Globus pallidus (tissue), 1 donor: ENCODE measurements around the gene SH3RF3.
A peak's percentile ranks its signal among the peaks of the same experiment; 100 is the strongest.
"Not testable (repeated sequence)": the region's sequence is repeated elsewhere in the genome, so short reads cannot be mapped to it uniquely, and the experiment has no call there.

Experiments
- DNase-seq: peaks from one replicate; pipeline ENCODE4 v3.0.0-alpha.2; 2015; ENCODE audit warnings: low spot score

SH3RF3 gene

DNA sequence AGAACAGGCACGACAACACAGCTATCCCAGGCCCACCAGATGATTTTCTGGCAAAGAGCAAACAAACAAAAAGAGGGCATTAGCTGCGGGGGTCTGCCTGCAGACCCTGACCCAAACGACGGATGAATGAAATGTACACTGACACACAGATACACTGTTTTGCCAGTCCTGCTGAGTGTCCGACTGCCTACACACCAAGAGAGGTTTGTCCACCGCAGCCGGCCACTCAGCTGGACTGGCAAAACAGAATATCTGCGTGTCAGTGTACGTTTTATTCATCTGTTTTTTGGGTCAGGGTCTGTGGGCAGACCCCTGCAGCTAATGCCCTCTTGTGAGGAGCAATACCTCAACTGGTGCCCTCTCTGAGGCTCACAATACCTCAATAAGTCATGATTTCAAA is 10.7 kb upstream of the SH3RF3 start:
- no peak for DNase-seq

DNA sequence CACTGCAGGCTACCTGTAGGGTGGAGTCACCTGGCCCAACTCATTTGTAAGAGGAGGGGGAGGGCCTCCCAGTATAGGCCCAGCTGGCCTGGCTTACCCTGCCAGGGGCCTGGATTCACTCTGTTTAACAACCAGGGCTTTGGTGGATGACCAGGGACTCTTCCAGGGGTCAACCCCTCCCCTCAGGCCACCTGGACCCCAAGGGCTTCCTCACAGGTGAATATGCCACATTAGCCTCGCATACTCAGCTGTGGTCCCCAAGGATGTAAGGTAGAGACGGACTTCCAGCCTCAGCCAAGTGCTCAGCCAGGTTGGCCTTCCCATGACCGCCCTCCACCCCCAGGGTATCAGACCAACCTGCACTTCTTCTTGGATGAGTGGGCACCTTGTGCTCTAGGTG is 8.8 kb upstream of the SH3RF3 start:
- no peak for DNase-seq

DNA sequence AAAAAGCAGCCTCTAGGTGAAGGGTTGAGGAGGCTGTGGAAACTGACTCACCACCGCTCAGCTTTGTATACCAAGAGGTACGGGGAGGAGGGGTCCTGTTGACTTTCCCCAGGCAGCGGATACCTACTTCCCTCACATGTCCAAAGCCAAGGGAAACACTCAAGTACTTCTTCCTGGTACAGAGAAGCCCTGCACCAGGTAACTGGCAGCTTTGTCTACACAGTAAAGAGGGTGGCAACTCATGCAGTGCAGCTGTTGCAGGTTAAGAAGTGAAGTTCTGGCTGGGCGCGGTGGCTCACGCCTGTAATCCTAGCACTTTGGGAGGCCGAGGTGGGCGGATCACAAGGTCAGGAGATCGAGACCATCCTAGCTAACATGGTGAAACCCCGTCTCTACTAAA is 8.3 kb upstream of the SH3RF3 start:
- DNase-seq: not testable (repeated sequence)

DNA sequence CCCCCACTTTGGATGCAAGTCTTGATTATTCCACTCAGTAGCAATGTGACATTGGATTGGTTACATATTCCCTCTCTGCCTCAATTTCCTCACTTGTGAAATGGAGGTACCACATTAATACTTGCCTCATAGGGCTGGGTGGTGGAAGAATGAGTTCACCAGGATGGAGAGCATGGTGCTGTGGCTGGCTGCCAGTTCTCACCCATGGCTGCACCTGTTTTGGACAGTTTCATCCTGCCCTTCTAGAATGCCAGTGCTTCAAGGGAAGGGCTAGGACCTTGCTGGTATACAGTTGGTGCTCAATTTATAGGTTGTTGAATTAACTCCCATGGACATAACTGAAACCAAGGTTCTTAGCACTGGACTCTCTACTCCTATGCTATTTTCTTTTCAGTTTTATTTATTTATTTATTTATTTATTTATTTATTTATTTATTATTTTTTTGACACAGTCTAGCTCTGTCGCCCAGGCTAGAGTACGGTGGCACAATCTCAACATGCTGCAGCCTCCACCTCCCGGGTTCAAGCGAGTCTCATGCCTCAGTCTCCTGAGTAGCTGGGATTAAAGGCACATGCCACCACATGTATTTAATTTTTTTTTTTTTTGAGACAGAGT is 5.3 kb upstream of the SH3RF3 start:
- no peak for DNase-seq

DNA sequence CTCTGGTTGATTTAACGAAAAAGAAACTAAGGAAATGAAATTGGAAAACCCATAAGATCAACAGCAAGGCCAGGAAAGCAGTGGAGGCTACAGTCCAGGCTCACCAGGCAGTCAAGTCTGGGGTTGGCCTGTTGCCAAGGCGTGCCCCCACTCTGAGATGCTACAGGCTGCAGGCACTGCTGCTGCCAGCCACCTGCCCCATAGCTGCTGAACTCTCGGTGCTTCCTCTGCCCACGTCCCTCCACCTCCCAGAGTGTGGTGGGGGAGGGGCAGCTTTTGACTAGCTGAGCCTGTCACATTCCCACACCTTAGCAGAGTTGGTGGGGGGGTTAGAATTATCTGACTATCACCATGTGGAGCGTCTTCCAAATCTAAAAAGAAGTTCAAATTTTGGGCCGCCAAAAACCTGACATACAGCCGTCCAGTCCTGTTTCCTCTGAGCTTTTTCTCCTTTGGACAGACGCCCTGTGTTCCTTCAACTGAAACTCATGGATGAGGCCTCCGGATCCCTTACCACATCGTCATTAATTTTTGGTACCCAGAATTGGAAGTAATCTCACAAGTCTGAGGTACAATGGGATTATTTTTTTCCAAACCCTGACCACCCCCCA is 3.9 kb upstream of the SH3RF3 start:
- no peak for DNase-seq

DNA sequence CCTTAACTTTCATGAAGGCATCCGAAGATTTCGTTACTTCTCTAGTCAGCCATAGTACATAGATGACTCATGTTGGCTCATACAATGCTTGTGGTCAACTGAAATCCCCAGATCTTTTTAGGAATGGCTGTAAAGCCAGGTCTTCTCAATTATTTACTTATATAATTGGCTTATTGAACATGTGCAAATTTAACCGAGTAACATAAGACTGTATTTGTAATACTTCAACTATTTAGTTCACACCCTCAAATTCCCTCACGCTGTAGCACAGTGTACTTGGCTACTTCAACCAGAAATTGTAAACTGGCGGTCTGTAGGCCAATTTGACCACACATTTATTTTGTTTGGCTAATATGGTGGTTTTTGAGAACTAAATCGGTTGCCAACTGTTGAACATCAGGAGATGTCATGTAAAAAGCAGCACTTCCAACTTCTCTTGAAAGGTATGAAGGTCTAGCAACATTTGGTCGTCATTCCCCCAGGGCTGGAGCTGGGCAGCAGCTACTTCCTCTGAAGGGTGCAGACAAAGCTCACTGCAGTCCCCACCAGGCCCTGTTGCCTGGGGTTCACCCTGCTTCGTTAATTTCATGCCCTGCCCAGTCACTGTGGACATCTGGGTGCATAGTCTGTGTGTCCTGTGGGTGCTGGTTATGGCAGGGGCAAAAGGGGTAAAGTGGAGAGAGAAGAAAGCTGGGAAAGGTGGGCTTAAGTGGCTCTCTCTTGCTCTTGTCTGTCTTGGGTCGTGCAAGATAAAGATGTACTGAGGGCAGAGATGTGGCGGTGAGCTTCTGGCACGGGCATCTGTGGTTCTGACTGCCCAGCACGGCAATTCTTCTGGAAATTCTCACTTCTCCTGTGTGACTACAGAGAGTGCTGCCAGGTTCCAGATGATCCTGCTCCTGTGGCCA is 3.2 kb upstream of the SH3RF3 start:
- no peak for DNase-seq

DNA sequence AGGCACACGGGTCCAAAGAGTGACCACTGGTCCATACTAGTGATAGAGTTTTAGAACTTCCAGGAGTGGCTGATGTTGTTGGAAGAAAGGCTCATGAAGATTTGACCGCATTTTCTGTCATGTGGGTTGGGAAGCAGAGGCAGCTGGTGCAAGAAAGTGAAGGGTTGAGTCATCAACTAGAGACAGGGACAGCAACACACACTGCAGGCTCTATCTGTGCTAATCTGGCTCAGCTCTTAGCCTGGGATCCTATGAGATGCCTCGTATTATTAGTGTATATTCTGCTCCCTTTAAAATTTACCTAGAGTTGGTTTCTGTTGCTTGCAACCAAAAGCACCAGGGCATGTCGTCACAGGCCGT is 2.5 kb upstream of the SH3RF3 start:
- DNase-seq: no peak

DNA sequence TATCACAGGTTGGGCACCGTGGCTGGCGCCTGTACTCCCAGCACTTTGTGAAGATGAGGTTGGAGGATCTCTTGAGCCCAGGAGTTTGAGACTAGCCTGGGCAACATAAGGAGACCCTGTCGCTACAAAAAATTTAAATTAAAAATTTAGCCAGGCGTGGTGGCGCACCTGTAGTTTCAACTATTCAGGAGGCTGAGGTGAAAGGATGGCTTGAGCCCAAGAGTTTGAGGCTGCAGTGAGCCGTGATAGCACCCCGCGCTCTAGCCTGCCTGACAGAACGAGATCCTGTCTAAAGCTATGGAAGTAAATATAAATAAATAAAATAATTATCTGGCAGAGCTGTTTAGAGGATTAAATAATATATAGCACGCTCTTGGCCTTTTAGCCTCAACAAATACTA is 1.4 kb upstream of the SH3RF3 start:
- no peak for DNase-seq

DNA sequence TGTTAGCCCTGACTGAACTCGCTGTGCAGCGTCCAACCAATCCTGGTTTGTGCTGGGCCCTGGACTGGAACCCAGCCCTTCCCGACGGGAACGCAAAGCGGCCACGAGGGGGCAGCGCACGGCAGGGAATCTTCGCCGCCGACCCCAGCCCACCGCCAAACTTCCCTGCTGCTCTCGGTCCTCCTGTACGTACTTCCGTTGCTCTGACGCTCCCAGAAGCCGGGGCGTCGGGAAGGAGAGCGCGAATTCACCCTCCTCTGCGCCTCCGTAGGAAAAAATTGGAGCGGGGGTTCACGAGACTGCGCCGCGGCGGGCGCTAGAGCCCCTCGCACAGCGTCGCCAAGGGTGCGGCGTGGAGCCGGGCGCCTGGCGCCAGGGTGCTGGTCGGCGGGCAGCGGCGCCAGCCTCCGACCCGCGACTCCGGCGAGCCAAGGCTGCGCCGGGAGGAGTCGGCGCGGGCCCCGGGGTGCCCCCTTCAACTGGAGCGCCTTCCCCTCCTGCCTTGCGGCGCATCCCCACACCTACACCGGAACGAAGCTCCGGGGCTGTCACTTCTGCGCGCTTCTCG is 873 bp upstream of the SH3RF3 start:
- DNase-seq: peak; percentile 50

DNA sequence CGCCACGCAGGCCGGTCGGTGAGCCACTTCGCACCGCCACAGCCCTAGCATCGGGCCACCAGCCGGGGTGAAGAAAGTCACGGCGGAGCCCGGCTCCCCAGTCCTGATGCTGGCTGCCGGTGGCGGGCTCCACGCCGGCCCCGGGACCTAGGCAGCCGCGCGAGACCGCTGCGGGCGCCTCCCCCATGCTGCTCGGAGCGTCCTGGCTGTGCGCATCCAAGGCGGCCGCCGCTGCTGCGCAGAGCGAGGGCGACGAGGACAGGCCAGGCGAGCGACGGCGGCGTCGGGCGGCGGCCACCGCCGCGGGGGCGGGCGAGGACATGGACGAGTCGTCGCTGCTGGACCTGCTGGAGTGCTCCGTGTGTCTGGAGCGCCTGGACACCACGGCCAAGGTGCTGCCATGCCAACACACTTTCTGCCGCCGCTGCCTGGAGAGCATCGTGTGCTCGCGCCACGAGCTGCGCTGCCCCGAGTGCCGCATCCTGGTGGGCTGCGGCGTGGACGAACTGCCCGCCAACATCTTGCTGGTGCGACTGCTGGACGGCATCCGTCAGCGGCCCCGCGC is 433 bp downstream of the SH3RF3 start:
- no peak for DNase-seq

DNA sequence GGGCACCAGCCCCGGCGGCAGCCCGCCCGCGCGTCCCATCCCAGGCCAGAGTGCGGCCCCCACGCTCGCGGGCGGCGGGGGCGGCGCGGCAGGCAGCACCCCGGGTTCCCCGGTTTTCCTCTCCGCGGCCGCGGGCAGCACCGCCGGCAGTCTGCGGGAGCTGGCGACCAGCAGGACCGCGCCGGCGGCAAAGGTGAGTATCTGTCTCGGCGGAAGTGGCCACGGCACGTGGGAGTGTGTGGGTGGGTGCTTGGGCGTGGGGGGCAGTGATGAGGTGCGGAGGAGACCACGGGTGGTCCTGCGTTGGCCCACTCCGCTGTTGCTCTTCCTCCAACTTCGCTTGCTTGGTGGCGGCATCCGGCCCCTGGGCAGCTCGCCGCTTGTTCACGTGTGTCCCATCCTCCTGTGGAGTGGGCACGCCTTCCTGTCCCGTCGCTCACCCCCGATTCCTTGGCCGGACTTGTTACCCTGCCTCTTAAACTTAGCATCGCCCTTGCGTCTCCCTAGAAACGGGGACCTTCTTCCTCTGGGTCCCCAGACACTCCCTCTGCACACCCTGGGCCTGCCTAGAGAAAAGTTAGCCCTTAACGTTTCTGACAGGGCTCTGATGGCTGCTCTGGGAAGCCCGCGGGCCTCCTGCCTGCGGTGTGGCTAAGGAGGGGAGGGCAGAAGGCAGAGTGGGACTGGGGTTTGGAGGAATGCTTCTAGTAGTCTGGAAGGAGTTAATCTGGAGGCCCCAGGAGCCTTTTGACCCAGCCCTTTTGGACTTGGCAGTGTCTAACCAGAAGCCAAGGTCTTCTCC is 1.1 kb downstream of the SH3RF3 start:
- no peak for DNase-seq

DNA sequence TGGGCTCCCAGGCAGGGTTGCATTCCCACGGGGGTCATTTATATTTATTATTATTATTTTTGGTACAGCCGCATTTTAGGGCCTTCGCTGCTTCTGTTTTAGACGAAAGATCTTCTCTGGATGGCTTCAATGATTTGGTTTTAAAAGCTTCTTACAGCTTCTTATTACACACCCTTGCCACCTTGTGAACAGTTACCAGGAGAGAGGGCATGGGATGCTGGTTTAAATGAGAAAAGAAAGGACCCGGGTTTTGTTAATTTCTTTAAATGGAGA is 1.7 kb downstream of the SH3RF3 start:
- no peak for DNase-seq

DNA sequence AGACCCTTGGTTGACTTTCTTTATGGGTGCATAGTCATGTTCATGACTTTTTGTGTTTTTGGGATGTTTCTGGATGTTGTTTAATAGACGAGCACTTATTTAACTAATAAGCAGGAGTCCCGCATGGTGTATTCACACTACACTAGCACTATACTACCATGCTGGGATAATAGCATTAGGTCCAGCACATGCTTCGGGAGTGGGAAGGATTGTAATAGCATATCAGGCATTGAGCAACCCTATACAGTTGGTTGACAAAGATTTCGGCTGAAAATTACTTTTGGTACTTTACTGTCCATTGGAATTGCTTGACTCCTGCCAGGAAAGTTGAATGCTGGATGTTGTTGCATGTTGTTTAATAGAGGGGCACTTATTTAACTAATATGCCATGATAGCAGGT is 2.8 kb downstream of the SH3RF3 start:
- no peak for DNase-seq

DNA sequence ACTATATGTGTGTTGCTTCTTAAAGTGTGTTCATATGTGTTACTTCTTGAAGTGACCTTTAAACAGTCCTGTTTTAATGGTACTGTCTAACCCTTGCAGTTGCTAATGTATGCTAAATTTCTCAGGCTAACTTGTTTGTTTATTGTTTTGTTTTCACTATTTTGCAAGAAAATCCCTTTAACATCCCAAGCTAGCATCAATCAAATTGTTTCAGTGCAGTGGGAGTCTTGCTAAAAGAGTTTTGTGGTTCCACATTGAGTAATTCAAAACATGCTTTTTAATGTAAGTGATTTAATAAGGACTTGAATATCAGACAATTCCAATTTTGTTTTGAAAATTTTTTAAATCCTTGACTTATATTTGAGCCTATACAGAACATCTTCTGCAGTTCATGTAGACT is 3.6 kb downstream of the SH3RF3 start:
- DNase-seq: no peak

DNA sequence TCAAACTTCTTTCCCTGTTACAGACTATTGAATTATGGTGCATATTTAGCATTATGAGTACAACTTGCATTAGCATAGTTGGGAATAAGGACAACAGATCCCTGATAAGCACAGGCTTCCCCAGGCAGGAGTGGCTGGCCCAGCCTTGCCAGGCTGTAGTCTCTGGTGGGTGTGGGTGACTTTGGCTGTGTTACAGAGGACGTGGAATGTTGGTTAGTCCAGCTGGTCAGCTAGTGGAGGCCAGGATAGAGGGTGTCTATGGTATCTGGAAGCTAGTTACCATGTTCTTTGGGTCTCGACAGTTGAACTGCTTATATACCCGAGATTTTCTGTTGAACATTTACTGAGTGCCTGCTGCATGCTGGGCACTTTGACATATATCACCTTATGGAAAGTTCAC is 4.7 kb downstream of the SH3RF3 start:
- DNase-seq: no peak

DNA sequence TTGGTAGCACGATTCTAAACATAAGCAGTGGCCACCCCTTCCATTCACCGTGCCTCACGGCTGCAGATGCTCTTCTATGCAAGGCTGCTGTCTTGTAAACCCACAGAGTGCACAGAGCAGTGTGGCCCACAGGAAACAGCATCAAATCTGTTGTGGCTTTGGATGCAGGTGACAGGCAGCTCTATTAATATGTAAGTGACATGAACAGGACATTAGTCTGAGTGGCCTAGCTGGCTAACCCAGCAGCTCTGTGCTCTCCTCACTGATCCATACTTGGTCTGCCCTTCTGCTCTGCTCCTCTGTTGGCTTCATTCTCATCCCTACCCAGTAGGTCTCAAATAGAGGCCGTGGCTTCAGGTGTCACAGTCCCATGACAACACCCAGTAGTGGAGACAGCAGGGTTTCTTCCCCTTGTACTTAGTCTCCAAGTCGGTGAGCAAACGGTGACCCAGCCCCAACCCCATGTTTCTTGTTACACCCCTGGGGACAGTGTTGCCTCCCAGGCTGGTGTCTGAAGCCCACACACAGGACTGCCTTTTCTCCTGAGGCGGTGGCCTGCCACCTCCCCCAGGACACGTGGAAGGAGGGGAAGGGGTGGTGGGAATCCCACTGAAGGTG is 5.8 kb downstream of the SH3RF3 start:
- DNase-seq: no peak

DNA sequence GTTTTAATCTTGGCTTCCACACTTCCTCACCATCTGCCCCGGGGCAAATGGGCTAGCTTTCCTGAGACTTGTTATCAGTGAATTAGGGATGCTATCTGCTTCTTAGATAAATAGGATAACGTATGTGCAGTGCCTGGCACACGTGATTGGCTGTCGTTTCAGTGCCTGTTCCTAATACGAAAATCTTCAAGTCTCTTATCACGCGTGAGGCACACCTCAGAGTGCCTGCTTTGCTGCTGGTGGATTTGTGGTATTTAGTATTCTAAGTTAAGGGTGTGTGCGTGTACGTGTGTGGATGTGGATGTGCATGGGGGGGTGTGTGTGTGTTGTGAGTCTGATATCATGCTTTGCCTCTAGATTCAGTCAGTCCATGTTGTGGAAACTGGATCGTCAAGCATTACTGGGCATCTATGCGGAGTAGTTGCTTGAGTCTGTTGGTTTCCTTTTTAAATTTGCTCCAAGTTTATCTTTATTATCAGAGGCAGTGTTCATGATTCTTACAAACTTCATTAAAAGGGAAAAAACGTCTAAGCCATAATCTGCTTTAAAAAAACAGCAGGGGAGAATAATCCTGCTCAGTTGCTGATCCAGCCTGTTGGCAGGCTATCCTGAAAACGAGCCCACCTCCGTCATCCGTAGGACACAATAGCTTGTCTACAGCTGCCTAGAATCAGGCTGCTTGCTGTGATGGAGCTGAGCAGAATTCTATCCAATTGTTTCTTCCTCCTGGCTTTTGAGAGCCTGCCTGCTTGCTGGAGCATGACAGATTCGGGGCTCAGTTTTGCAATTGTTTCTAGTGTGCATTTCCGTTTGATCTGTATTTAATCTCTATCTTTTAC is 6.6 kb downstream of the SH3RF3 start:
- DNase-seq: no peak

DNA sequence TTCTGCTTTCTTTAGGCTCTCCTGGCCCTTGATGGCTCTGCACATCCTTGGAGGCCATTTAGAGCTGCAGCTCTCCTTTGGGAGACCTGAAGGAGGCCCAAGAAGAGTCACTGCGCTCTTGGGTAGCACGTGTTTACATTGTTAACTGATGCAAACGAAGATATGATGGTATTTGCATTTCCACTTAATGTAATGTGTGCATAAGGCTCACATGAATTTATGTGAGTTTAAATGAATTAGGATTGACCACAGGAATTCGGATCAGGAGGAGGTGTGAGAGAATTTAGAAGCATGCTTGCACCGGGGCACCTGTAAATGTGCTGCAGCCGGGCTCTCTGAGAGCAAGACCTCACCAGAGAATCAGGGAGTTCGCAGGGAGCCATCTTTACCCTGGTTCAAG is 7.5 kb downstream of the SH3RF3 start:
- DNase-seq: no peak

DNA sequence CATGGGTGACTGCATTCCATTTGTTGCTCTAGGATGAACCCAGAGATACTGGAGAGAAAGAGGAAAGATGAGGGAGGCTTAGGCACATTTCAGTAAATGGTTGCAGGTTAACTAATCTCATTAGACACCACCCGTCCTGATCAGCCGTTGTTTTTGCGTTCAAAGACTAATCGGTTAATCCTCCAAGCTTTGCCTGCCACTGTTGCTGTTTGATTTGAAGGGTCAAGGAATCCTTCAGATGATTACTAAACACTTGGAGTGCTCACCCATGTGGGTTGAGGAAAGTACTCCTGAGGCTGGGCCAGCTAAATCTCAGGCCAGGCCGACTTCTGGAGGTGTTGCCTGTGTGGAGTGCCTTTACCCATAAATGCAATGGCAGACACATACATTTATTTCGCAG is 8.6 kb downstream of the SH3RF3 start:
- DNase-seq: no peak

DNA sequence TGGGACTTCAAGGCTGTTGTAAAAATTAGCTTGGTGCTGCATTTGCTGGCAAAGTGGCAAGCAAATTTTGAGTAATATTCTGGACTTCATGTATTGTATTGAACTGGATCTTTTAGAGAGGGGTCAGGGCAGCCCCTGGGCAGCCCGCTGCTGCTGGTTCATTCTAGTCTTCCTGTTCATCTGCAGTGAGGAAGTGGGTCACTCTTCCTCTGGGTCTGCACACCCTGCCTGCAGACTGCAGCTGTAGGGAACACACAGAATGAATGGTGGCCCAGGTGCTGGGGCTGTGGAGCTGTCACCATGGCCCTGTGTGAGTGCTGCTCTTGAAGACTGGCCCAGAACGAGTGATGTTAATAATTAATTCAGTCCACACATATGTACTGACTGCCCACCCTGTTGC is 9.4 kb downstream of the SH3RF3 start:
- DNase-seq: no peak

DNA sequence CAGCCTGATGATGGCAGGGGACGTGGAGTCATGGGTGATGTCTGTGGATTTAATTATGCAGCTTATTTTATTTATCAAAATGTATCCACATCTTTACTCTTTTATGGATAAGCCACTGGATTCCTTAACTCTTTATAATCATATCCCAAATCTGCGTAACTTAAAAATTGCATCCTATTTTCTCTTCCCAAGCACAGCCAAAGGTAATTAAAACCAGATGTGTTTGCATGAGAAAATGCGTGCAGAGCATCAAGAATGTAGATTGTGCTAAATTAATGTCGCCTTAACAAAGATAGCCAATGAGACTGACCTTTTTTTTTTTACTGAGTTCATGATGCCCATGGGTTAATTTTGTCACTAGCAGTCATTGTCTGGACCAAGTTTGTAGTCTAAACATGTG is 10.0 kb downstream of the SH3RF3 start:
- no peak for DNase-seq
